SK-N-SH treated with all-trans-retinoic acid at 6 μM for 48 hours (cell line): ENCODE data around the gene KRTAP10-3.

Experiments used
- ATAC-seq: fragments of 200-7000 bp; cut with Tn5 transposase; 3 replicates; pipeline ENCODE4 v1.9.1; 2020; ENCODE audit warnings: mild to moderate bottlenecking, moderate library complexity
- ARNTL ChIP-seq: fragments of 450-650 bp; formaldehyde crosslinking; IDR thresholded peaks from 2 replicates; pipeline ENCODE4 v1.5.0; 2020; ENCODE audit warnings: low read depth, mild to moderate bottlenecking, moderate library complexity, borderline replicate concordance
- BACH2 ChIP-seq: fragments of 250-450 bp; sonication (Bioruptor Pico); IDR thresholded peaks from 2 replicates; pipeline ENCODE4 v1.9.0; 2021; ENCODE audit warnings: mild to moderate bottlenecking, borderline replicate concordance
- CSDC2 ChIP-seq: fragments of 250-450 bp; sonication (Bioruptor Pico); IDR thresholded peaks from 2 replicates; pipeline ENCODE4 v1.5.0; 2020; ENCODE audit warnings: mild to moderate bottlenecking, moderate library complexity
- ESRRG ChIP-seq: fragments of 250-450 bp; sonication (Bioruptor Pico); IDR thresholded peaks from 2 replicates; pipeline ENCODE4 v1.6.1; 2021; ENCODE audit warnings: mild to moderate bottlenecking
- ISL1 ChIP-seq: fragments of 250-450 bp; sonication (Bioruptor Pico); IDR thresholded peaks from 2 replicates; pipeline ENCODE4 v2.1.2; 2022; ENCODE audit warnings: mild to moderate bottlenecking, moderate library complexity
- OSR1 ChIP-seq: fragments of 250-450 bp; sonication (Bioruptor Pico); IDR thresholded peaks from 2 replicates; pipeline ENCODE4 v1.8.0; 2022; ENCODE audit warnings: moderate library complexity, mild to moderate bottlenecking, inconsistent platforms
- PATZ1 ChIP-seq: fragments of 250-450 bp; sonication (Bioruptor Pico); IDR thresholded peaks from 2 replicates; pipeline ENCODE4 v1.8.0; 2020; ENCODE audit warnings: mild to moderate bottlenecking, moderate library complexity, borderline replicate concordance
- PPARA ChIP-seq: fragments of 250-450 bp; sonication (Bioruptor Pico); IDR thresholded peaks from 2 replicates; pipeline ENCODE4 v1.5.0; 2020; ENCODE audit warnings: mild to moderate bottlenecking, borderline replicate concordance
- RARB ChIP-seq: fragments of 250-450 bp; sonication (Bioruptor Pico); IDR thresholded peaks from 2 replicates; pipeline ENCODE4 v1.8.0; 2021; ENCODE audit warnings: mild to moderate bottlenecking, moderate library complexity
- TCF4 ChIP-seq: fragments of 250-450 bp; sonication (Bioruptor Pico); IDR thresholded peaks from 2 replicates; pipeline ENCODE4 v1.8.0; 2021; ENCODE audit warnings: mild to moderate bottlenecking, moderate library complexity, borderline replicate concordance
- TOX ChIP-seq: fragments of 250-450 bp; sonication (Bioruptor Pico); IDR thresholded peaks from 2 replicates; pipeline ENCODE4 v1.8.0; 2021; ENCODE audit warnings: mild to moderate bottlenecking, moderate library complexity, borderline replicate concordance
- TSHZ2 ChIP-seq: fragments of 250-450 bp; sonication (Bioruptor Pico); IDR thresholded peaks from 2 replicates; pipeline ENCODE4 v1.5.0; 2020; ENCODE audit warnings: mild to moderate bottlenecking, moderate library complexity
- ZFP3 ChIP-seq: fragments of 250-450 bp; sonication (Bioruptor Pico); IDR thresholded peaks from 2 replicates; pipeline ENCODE4 v1.5.0; 2020; ENCODE audit warnings: mild to moderate bottlenecking, moderate library complexity
- ZFP30 ChIP-seq: fragments of 450-650 bp; formaldehyde crosslinking; IDR thresholded peaks from 2 replicates; pipeline ENCODE4 v1.5.0; 2022; ENCODE audit warnings: mild to moderate bottlenecking, moderate library complexity
- ZNF565 ChIP-seq: fragments of 450-650 bp; formaldehyde crosslinking; conservative IDR thresholded peaks from 2 replicates; pipeline ENCODE4 v1.5.0; 2020; ENCODE audit warnings: low read depth, mild to moderate bottlenecking, moderate library complexity
- ZNF70 ChIP-seq: fragments of 450-650 bp; formaldehyde crosslinking; IDR thresholded peaks from 2 replicates; pipeline ENCODE4 v1.5.0; 2020; ENCODE audit warnings: mild to moderate bottlenecking, moderate library complexity
- ZNF8 ChIP-seq: fragments of 450-650 bp; formaldehyde crosslinking; IDR thresholded peaks from 2 replicates; pipeline ENCODE4 v1.5.0; 2020; ENCODE audit warnings: mild to moderate bottlenecking, moderate library complexity
- TF ChIP-seq, protein P1 (sequence below): fragments of 250-450 bp; sonication (Bioruptor Pico); IDR thresholded peaks from 2 replicates; pipeline ENCODE4 v1.5.1; 2021; ENCODE audit warnings: mild to moderate bottlenecking, moderate library complexity
- TF ChIP-seq, protein P2 (sequence below): fragments of 250-450 bp; sonication (Bioruptor Pico); IDR thresholded peaks from 2 replicates; pipeline ENCODE4 v1.8.0; 2021; ENCODE audit warnings: low read depth, mild to moderate bottlenecking, moderate library complexity, borderline replicate concordance

Gene KRTAP10-3

GRCh38 chr21:44526096-44526997 lies 32.2 kb downstream of the KRTAP10-3 start:
- TF ChIP-seq CSDC2, result no peak
- TF ChIP-seq ARNTL (CRISPR knock-in tag), result no peak
- TF ChIP-seq, protein P1, sequence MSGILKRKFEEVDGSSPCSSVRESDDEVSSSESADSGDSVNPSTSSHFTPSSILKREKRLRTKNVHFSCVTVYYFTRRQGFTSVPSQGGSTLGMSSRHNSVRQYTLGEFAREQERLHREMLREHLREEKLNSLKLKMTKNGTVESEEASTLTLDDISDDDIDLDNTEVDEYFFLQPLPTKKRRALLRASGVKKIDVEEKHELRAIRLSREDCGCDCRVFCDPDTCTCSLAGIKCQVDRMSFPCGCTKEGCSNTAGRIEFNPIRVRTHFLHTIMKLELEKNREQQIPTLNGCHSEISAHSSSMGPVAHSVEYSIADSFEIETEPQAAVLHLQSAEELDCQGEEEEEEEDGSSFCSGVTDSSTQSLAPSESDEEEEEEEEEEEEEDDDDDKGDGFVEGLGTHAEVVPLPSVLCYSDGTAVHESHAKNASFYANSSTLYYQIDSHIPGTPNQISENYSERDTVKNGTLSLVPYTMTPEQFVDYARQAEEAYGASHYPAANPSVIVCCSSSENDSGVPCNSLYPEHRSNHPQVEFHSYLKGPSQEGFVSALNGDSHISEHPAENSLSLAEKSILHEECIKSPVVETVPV, result no peak
- TF ChIP-seq RARB (CRISPR knock-in tag), result no peak
- TF ChIP-seq, protein P2, sequence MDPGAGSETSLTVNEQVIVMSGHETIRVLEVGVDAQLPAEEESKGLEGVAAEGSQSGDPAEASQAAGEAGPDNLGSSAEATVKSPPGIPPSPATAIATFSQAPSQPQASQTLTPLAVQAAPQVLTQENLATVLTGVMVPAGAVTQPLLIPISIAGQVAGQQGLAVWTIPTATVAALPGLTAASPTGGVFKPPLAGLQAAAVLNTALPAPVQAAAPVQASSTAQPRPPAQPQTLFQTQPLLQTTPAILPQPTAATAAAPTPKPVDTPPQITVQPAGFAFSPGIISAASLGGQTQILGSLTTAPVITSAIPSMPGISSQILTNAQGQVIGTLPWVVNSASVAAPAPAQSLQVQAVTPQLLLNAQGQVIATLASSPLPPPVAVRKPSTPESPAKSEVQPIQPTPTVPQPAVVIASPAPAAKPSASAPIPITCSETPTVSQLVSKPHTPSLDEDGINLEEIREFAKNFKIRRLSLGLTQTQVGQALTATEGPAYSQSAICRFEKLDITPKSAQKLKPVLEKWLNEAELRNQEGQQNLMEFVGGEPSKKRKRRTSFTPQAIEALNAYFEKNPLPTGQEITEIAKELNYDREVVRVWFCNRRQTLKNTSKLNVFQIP (CRISPR knock-in tag), result no peak
- no peak for TF ChIP-seq PATZ1 (CRISPR knock-in tag)
- ATAC-seq, result no peak

GRCh38 chr21:44525391-44526095 lies 33.1 kb downstream of the KRTAP10-3 start:
- no peak for ATAC-seq
- TF ChIP-seq PPARA (CRISPR knock-in tag), result no peak
- TF ChIP-seq ISL1, result no peak
- no peak for TF ChIP-seq ZFP3 (CRISPR knock-in tag)
- TF ChIP-seq TSHZ2, result no peak
- no peak for TF ChIP-seq PATZ1 (CRISPR knock-in tag)
- TF ChIP-seq CSDC2, result no peak
- no peak for TF ChIP-seq ARNTL (CRISPR knock-in tag)
- TF ChIP-seq ZNF8 (CRISPR knock-in tag), result no peak
- no peak for TF ChIP-seq ZNF70 (CRISPR knock-in tag)
- no peak for TF ChIP-seq TOX (CRISPR knock-in tag)
- no peak for TF ChIP-seq ZNF565 (CRISPR knock-in tag)
- TF ChIP-seq TCF4 (CRISPR knock-in tag), result no peak
- TF ChIP-seq, protein P2 (CRISPR knock-in tag), result no peak
- TF ChIP-seq OSR1 (CRISPR knock-in tag), result no peak
- no peak for TF ChIP-seq RARB (CRISPR knock-in tag)
- no peak for TF ChIP-seq BACH2 (CRISPR knock-in tag)
- TF ChIP-seq, protein P1, result no peak
- TF ChIP-seq ZFP30 (CRISPR knock-in tag), result no peak
- TF ChIP-seq ESRRG (CRISPR knock-in tag), result no peak
